Measurements from ENCODE around the gene SPART.

- TF ChIP-seq CTCF (IDR thresholded peaks at IDR 0.05): no peak
- no peak for TF ChIP-seq ZFX (IDR thresholded peaks at IDR 0.05; ENCODE audit: borderline replicate concordance)
Observed at GRCh38 chr13:36313047-36313969, 32.9 kb downstream of the SPART start.
